ENCODE data around the gene ZNF385D. TPM values are rescaled to one million over a fixed set of nuclear protein-coding genes. Genes with fewer than 3 reads are reported as not detected.

ZNF385D gene
- total RNA-seq, 1 experiment from 2014 or later = not detected

- Histone ChIP-seq H3K36me3 (ENCODE audit: insufficient read depth, low read length, poor library complexity, severe bottlenecking) (no peaks in the 10 kb centered on the region), H3K4me3 (ENCODE audit: low read depth, low read length, poor library complexity, severe bottlenecking) (no peak overlapping the region), H3K9me3 (ENCODE audit: low read depth, low read length, poor library complexity, severe bottlenecking) (peaks cover 15% of the 10 kb centered on the region), H3K27me3 (replicated peaks; ENCODE audit: insufficient read depth, low read depth, low read length, poor library complexity) (no peaks in the 10 kb centered on the region), H3K27ac (ENCODE audit: low read depth, low read length, poor library complexity, severe bottlenecking) (no peak overlapping the region), H3K4me1 (ENCODE audit: insufficient read depth, low read length, poor library complexity, severe bottlenecking) (no peaks in the 10 kb centered on the region)
- no peak for DNase-seq (ENCODE audit: low spot score)
- TF ChIP-seq, protein P1, sequence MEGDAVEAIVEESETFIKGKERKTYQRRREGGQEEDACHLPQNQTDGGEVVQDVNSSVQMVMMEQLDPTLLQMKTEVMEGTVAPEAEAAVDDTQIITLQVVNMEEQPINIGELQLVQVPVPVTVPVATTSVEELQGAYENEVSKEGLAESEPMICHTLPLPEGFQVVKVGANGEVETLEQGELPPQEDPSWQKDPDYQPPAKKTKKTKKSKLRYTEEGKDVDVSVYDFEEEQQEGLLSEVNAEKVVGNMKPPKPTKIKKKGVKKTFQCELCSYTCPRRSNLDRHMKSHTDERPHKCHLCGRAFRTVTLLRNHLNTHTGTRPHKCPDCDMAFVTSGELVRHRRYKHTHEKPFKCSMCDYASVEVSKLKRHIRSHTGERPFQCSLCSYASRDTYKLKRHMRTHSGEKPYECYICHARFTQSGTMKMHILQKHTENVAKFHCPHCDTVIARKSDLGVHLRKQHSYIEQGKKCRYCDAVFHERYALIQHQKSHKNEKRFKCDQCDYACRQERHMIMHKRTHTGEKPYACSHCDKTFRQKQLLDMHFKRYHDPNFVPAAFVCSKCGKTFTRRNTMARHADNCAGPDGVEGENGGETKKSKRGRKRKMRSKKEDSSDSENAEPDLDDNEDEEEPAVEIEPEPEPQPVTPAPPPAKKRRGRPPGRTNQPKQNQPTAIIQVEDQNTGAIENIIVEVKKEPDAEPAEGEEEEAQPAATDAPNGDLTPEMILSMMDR (conservative IDR thresholded peaks at IDR 0.05; ENCODE audit: low read depth, low read length) = no peak
- TF ChIP-seq EZH2 (IDR thresholded peaks at IDR 0.05; ENCODE audit: borderline replicate concordance, low read depth, low read length, poor library complexity, severe bottlenecking) = no peak
- intact Hi-C loops (cut with micrococcal nuclease; ENCODE audit: unreplicated experiment) = no loop called here
- no TSS peak for BruUV-seq (replicated peaks)
- ChIA-PET CTCF (no interaction called here), POLR2A (ENCODE audit: low non-redundant PET) (no interaction called here)
These were observed 287.7 kb downstream of the ZNF385D start for GRCh38 chr3:21463319-21463718.

DNA sequence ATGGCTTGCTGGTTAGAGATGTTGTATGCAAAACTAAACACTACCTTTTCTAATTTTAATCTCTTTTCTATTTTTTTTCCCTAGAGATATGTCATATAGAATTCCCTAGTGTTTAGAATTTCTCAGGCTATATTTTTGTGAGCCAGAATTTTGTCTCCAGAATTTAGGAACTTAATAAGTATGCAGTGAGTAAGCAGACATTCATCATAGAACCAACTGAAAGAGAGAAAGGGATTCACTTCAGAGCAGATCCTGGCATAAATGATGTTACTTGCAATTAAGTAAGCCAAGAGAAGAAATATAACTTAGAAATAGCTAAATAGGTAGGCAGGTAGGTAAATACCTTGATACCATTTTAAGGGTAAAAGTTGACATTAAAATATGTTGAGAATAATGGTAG lies 288.9 kb downstream of the ZNF385D start:
- no TSS peak for BruUV-seq (replicated peaks)
- CTCF ChIA-PET = no interaction called here

DNA sequence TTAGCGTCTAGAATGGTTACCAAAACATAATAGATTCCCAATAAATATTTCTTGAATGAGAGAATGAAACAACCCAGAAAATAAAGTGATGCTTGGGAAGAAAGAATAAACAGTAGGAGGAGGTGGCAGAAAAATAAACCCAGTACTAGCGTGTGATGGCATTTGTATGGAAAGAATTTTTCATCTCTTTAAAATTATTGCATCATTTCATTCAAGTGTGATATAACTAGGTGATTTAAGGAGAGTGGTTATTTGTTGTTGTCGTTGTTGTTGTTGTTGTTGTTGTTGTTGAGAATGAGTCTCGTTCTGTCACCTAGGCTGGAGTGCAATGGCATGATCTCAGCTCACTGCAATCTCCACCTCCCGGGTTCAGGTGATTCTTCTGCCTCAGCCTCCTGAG lies 293.9 kb downstream of the ZNF385D start:
- TF ChIP-seq, protein P1 (conservative IDR thresholded peaks at IDR 0.05; ENCODE audit: low read depth, low read length) = no peak
- no peak for TF ChIP-seq EZH2 (IDR thresholded peaks at IDR 0.05; ENCODE audit: borderline replicate concordance, low read depth, low read length, poor library complexity, severe bottlenecking)
- BruUV-seq (replicated peaks) = no TSS peak
- intact Hi-C loops (cut with micrococcal nuclease; ENCODE audit: unreplicated experiment) = no loop called here

More for the DNA sequence above, 288.9 kb downstream of the ZNF385D start:
- Histone ChIP-seq H3K27ac (ENCODE audit: low read depth, low read length, poor library complexity, severe bottlenecking) (no peak overlapping the region), H3K27me3 (replicated peaks; ENCODE audit: insufficient read depth, low read depth, low read length, poor library complexity) (no peaks in the 10 kb centered on the region), H3K36me3 (ENCODE audit: insufficient read depth, low read length, poor library complexity, severe bottlenecking) (no peaks in the 10 kb centered on the region), H3K9me3 (ENCODE audit: low read depth, low read length, poor library complexity, severe bottlenecking) (peaks cover 15% of the 10 kb centered on the region), H3K4me3 (ENCODE audit: low read depth, low read length, poor library complexity, severe bottlenecking) (no peak overlapping the region), H3K4me1 (ENCODE audit: insufficient read depth, low read length, poor library complexity, severe bottlenecking) (no peaks in the 10 kb centered on the region)
- intact Hi-C loops (cut with micrococcal nuclease; ENCODE audit: unreplicated experiment) = no loop called here
- DNase-seq (ENCODE audit: low spot score) = no peak
- POLR2A ChIA-PET (ENCODE audit: low non-redundant PET) = interaction anchor here (0.7 kb wide), 1 partner anchor 57 kb away, joined by 6 read pairs; no protein-coding TSS in a partner anchor
- TF ChIP-seq, protein P1 (conservative IDR thresholded peaks at IDR 0.05; ENCODE audit: low read depth, low read length) = no peak
- TF ChIP-seq EZH2 (IDR thresholded peaks at IDR 0.05; ENCODE audit: borderline replicate concordance, low read depth, low read length, poor library complexity, severe bottlenecking) = no peak

More for the DNA sequence above, 293.9 kb downstream of the ZNF385D start:
- Histone ChIP-seq H3K36me3 (ENCODE audit: insufficient read depth, low read length, poor library complexity, severe bottlenecking) (no peaks in the 10 kb centered on the region), H3K27ac (ENCODE audit: low read depth, low read length, poor library complexity, severe bottlenecking) (no peak overlapping the region), H3K4me1 (ENCODE audit: insufficient read depth, low read length, poor library complexity, severe bottlenecking) (no peaks in the 10 kb centered on the region), H3K9me3 (ENCODE audit: low read depth, low read length, poor library complexity, severe bottlenecking) (peaks cover 9% of the 10 kb centered on the region), H3K4me3 (ENCODE audit: low read depth, low read length, poor library complexity, severe bottlenecking) (no peak overlapping the region), H3K27me3 (replicated peaks; ENCODE audit: insufficient read depth, low read depth, low read length, poor library complexity) (no peaks in the 10 kb centered on the region)
- ChIA-PET CTCF (no interaction called here), POLR2A (ENCODE audit: low non-redundant PET) (no interaction called here)
- no peak for DNase-seq (ENCODE audit: low spot score)
